Breast epithelium (tissue), 3 donors: Measurements from ENCODE around the gene ATRAID.

Experiments
- CTCF ChIP-seq, 3 donors: fragments of 450-650 bp; IDR thresholded peaks; one replicate each; pipeline ENCODE4 v1.5.1; 2016 to 2017; ENCODE audit warnings: antibody characterized with exemption in 3 of 3, mild to moderate bottlenecking in 3 of 3, moderate library complexity in 3 of 3
- POLR2A ChIP-seq: fragments of 450-650 bp; IDR thresholded peaks from one replicate; pipeline ENCODE4 v1.6.1; 2016; ENCODE audit warnings: antibody characterized with exemption, mild to moderate bottlenecking, moderate library complexity
- POLR2AphosphoS5 ChIP-seq, 3 donors: sonication (generic); formaldehyde crosslinking; IDR thresholded peaks; one replicate each; pipeline ENCODE4 v1.6.1; 2017; ENCODE audit warnings: antibody characterized with exemption in 3 of 3

DNA sequence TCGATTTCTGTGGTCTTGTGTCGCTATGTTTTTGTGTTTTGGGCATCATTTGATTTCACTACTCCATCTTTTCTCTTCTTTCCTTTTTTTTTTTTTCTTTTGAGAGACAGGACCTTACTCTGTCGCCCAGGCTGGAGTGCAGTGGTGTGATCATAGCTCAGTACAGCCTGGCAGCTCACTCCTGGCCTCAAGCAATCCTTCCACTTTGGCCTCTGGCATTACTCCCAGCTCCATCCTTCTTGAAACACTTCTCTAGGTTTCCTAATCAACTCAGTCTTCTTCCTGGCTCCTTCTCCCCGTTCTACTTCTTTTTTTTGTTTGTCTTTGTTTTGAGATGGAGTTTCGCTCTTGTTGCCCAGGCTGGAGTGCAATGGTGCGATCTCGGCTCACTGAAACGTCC, 36.5 kb upstream of the ATRAID start:
- TF ChIP-seq POLR2A = no peak
- TF ChIP-seq CTCF (IDR thresholded peaks at IDR 0.05) = no peak
- TF ChIP-seq POLR2AphosphoS5 (IDR thresholded peaks at IDR 0.05) = no peak
